Cardiac septum (tissue), 1 donor: ENCODE results near the gene DGAT2. TPM values are rescaled to one million over a fixed set of nuclear protein-coding genes. Genes with fewer than 3 reads are reported as not detected.

Experiments
- DNase-seq: peaks from one replicate; pipeline ENCODE4 v3.0.0-alpha.2; 2020; ENCODE audit warnings: low spot score
- intact Hi-C: fragments of 100-400 bp; cut with DNase I; formaldehyde crosslinking; loops from one replicate; pipeline ENCODE4 v1.14.0; 2022
- total RNA-seq: library from RNA; stranded (reverse); fragmentation: NEBNext Ultra II Directional; extraction: Animal tissue kit (Norgen Biotek cat#: 25700); gene quantifications from one replicate; pipeline ENCODE4 v1.2.1, GENCODE V29; 2021
- donor health status: DM: no; HTN: no; CAD: no.

Gene DGAT2
- total RNA-seq, 1 donor from 2014 or later: 10.3 TPM

GRCh38 chr11:75773595-75774353 lies 5.2 kb downstream of the DGAT2 start:
- peak; percentile 82 for DNase-seq
- intact Hi-C loops: no loop called here

- intact Hi-C loops: no loop called here
These were observed 6.5 kb downstream of the DGAT2 start for GRCh38 chr11:75775056-75775455.

GRCh38 chr11:75776546-75776945 lies 8.0 kb downstream of the DGAT2 start:
- DNase-seq: no peak
- intact Hi-C loops: no loop called here

More at GRCh38 chr11:75775056-75775455, 6.5 kb downstream of the DGAT2 start:
- DNase-seq: peak; percentile 44

GRCh38 chr11:75777461-75778110 lies 9.0 kb downstream of the DGAT2 start:
- no peak for DNase-seq
- intact Hi-C loops: no loop called here

GRCh38 chr11:75778962-75779361 lies 10.4 kb downstream of the DGAT2 start:
- DNase-seq: peak; percentile 17
- intact Hi-C loops: no loop called here

GRCh38 chr11:75779960-75780359 lies 11.4 kb downstream of the DGAT2 start:
- DNase-seq: no peak
- intact Hi-C loops: no loop called here

GRCh38 chr11:75780888-75781287 lies 12.3 kb downstream of the DGAT2 start:
- intact Hi-C loops: no loop called here

GRCh38 chr11:75781296-75781695 lies 12.7 kb downstream of the DGAT2 start:
- DNase-seq: no peak
- intact Hi-C loops: no loop called here

More at GRCh38 chr11:75780888-75781287, 12.3 kb downstream of the DGAT2 start:
- DNase-seq: no peak

GRCh38 chr11:75781831-75782230 lies 13.3 kb downstream of the DGAT2 start:
- no peak for DNase-seq
- intact Hi-C loops: no loop called here

- DNase-seq: no peak
- intact Hi-C loops: no loop called here
These were observed 14.1 kb downstream of the DGAT2 start for GRCh38 chr11:75782540-75783263.

GRCh38 chr11:75783416-75784084 lies 15.0 kb downstream of the DGAT2 start:
- intact Hi-C loops: no loop called here
- no peak for DNase-seq

GRCh38 chr11:75784085-75784478 lies 15.5 kb downstream of the DGAT2 start:
- intact Hi-C loops: no loop called here
- DNase-seq: no peak

GRCh38 chr11:75784506-75784905 lies 15.9 kb downstream of the DGAT2 start:
- intact Hi-C loops: no loop called here
- DNase-seq: no peak

GRCh38 chr11:75785187-75785586 lies 16.6 kb downstream of the DGAT2 start:
- intact Hi-C loops: no loop called here
- DNase-seq: no peak

- DNase-seq: no peak
- intact Hi-C loops: no loop called here
These were observed 17.6 kb downstream of the DGAT2 start for GRCh38 chr11:75786101-75786736.

- no peak for DNase-seq
These were observed 20.9 kb downstream of the DGAT2 start for GRCh38 chr11:75789521-75789920.

GRCh38 chr11:75790986-75791385 lies 22.4 kb downstream of the DGAT2 start:
- no peak for DNase-seq
- intact Hi-C loops: loop anchor here (5.0 kb wide), 1 partner anchor 84 kb away; no protein-coding TSS in a partner anchor

More at GRCh38 chr11:75789521-75789920, 20.9 kb downstream of the DGAT2 start:
- intact Hi-C loops: no loop called here

GRCh38 chr11:75792127-75792731 lies 23.7 kb downstream of the DGAT2 start:
- DNase-seq: peak; percentile 35
- intact Hi-C loops: loop anchor here (5.0 kb wide), 1 partner anchor 85 kb away; no protein-coding TSS in a partner anchor
